Stomach (tissue), 9 donors: ENCODE measurements around the gene GTPBP2. TPM values are rescaled to one million over a fixed set of nuclear protein-coding genes. Genes with fewer than 3 reads are reported as not detected.

Source experiments
- DNase-seq, 2 donors: peaks; one replicate each; pipeline versions ENCODE4 v3.0.0 to v3.0.0-alpha.2; 2013 to 2019
- H3K27ac ChIP-seq, 5 donors: fragments of 200-600 bp in 4 of 5; sonication (generic) in 4 of 5; one replicate each; pipeline ENCODE4 v1.5.1; 2013 to 2019; ENCODE audit warnings: mild to moderate bottlenecking in 1 of 5, moderate library complexity in 1 of 5
- H3K27me3 ChIP-seq, 3 donors: fragments of 200-600 bp; sonication (generic); one replicate each; pipeline ENCODE4 v1.5.1; 2017 to 2019; ENCODE audit warnings: mixed run types in 1 of 3
- H3K36me3 ChIP-seq, 4 donors: fragments of 200-600 bp; sonication (generic); 1 replicate in 3 of 4; 2 replicates in 1 of 4; pipeline ENCODE4 v1.5.1; 2016 to 2019
- H3K4me1 ChIP-seq, 4 donors: fragments of 200-600 bp; sonication (generic); one replicate each; pipeline ENCODE4 v1.5.1; 2016 to 2019
- H3K4me3 ChIP-seq, 4 donors: fragments of 200-600 bp; sonication (generic) in 3 of 4; one replicate each; pipeline ENCODE4 v1.5.1; 2016 to 2019; ENCODE audit warnings: mild to moderate bottlenecking in 1 of 4
- H3K9me3 ChIP-seq, 4 donors: fragments of 200-600 bp; sonication (generic); one replicate each; pipeline ENCODE4 v1.5.1; 2016 to 2019
- CTCF ChIP-seq, 7 experiments: fragments of 450-650 bp in 4 of 7; fragments of 200-600 bp in 3 of 7; sonication (generic) in 3 of 7; IDR thresholded peaks; one replicate each; pipeline ENCODE4 v1.5.1; 2016 to 2019; ENCODE audit warnings: antibody characterized with exemption in 7 of 7, control low read depth in 2 of 7, mild to moderate bottlenecking in 1 of 7
- EP300 ChIP-seq: sonication (generic); formaldehyde crosslinking; IDR thresholded peaks from one replicate; pipeline ENCODE4 v1.6.1; 2017; ENCODE audit warnings: antibody characterized with exemption
- POLR2A ChIP-seq, 4 donors: fragments of 450-650 bp; IDR thresholded peaks; one replicate each; pipeline ENCODE4 v1.6.1; 2016; ENCODE audit warnings: antibody characterized with exemption in 4 of 4, control low read depth in 2 of 4, mild to moderate bottlenecking in 1 of 4, moderate library complexity in 1 of 4
- POLR2AphosphoS5 ChIP-seq, 3 donors: sonication (generic); formaldehyde crosslinking; IDR thresholded peaks; one replicate each; pipeline ENCODE4 v1.6.1; 2016; ENCODE audit warnings: antibody characterized with exemption in 3 of 3
- WGBS, 5 donors: extraction: QIAGEN DNeasy Blood & Tissue Kit in 3 of 5; methylation state at CpG; one replicate each; pipeline versions ENCODE4 v1.1.5 to v1.1.7; 2013 to 2018; 5-methylcytosine and 5-hydroxymethylcytosine counted together
- intact Hi-C: fragments of 100-400 bp; cut with DNase I; formaldehyde crosslinking; loops from one replicate; pipeline ENCODE4 v1.15.1; 2023; ENCODE audit warnings: low total_unique reads
- polyA plus RNA-seq, 3 donors: library from polyadenylated mRNA; stranded (reverse); fragments of 200-250 nt; gene quantifications; one replicate each; pipeline ENCODE4 v1.2.3, GENCODE V29; 2013
- total RNA-seq, 5 donors: library from RNA; depleted of rRNA; stranded (reverse); fragments of >200 nt; gene quantifications; one replicate each; pipeline versions ENCODE4 v1.1.0 to v1.2.3, GENCODE V29; 2014 to 2016
- donor health status: healthy with polysubstance abuse.
- donor health status: Bipolar disorder and iron deficiency.
- donor health status: healthy.

Gene GTPBP2
- total and polyA plus RNA-seq, 8 donors = 26.3 to 83.8 (median 45.4) TPM

- no peaks in the 10 kb centered on the region for H3K9me3 ChIP-seq
- peak overlapping the region; percentile 4 to 74 (median 53) for H3K27ac ChIP-seq
- intact Hi-C loops = no loop called here
- H3K36me3 ChIP-seq = peaks cover 42 to 61% (median 60%) of the 10 kb centered on the region in 4 donors
- no peak for TF ChIP-seq POLR2AphosphoS5 (IDR thresholded peaks at IDR 0.05)
- TF ChIP-seq CTCF (IDR thresholded peaks at IDR 0.05) = no peak
- no peak for TF ChIP-seq POLR2A (IDR thresholded peaks at IDR 0.05)
- TF ChIP-seq EP300 = no peak
- H3K4me1 ChIP-seq = peaks cover 42 to 69% (median 56%) of the 10 kb centered on the region in 4 donors
- 90 to 95% (median 93%) methylated on average over 7 to 8 of the region's 8 CpGs for WGBS, 5 donors
- DNase-seq = no peak
- no peaks in the 10 kb centered on the region for H3K27me3 ChIP-seq
- H3K4me3 ChIP-seq = no peak overlapping the region
These were observed 42.1 kb upstream of the GTPBP2 start for GRCh38 chr6:43671011-43671800.

DNA sequence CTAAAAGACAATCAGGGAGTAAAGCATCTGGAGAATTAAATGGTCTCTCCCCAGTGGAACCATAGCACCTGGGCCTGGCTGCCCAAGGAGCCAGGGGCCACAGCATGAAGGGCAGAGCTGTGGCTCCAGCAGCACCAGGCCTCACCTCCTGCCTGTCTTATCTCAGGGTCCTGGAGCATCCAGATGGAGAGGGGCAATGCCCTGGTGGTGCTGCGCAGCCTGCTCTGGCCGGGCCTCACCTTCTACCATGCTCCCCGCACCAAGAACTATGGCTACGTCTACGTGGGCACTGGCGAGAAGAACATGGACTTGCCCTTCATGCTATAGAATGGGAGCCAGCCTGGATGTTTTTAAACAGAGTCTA lies 41.5 kb upstream of the GTPBP2 start:
- Histone ChIP-seq H3K4me3 (no peak overlapping the region), H3K27ac (peak overlapping the region in 3 of 5 donors; percentile 10 to 74 (median 40)), H3K9me3 (no peaks in the 10 kb centered on the region), H3K36me3 (peaks cover 36 to 55% (median 54%) of the 10 kb centered on the region in 4 donors), H3K4me1 (peaks cover 42 to 69% (median 56%) of the 10 kb centered on the region in 4 donors), H3K27me3 (no peaks in the 10 kb centered on the region)
- WGBS, 5 donors = 95 to 98% (median 97%) methylated on average over 5 to 6 of the region's 6 CpGs
- intact Hi-C loops = no loop called here
- DNase-seq = no peak
- TF ChIP-seq CTCF (IDR thresholded peaks at IDR 0.05) (no peak), POLR2A (IDR thresholded peaks at IDR 0.05) (no peak), POLR2AphosphoS5 (IDR thresholded peaks at IDR 0.05) (no peak)

DNA sequence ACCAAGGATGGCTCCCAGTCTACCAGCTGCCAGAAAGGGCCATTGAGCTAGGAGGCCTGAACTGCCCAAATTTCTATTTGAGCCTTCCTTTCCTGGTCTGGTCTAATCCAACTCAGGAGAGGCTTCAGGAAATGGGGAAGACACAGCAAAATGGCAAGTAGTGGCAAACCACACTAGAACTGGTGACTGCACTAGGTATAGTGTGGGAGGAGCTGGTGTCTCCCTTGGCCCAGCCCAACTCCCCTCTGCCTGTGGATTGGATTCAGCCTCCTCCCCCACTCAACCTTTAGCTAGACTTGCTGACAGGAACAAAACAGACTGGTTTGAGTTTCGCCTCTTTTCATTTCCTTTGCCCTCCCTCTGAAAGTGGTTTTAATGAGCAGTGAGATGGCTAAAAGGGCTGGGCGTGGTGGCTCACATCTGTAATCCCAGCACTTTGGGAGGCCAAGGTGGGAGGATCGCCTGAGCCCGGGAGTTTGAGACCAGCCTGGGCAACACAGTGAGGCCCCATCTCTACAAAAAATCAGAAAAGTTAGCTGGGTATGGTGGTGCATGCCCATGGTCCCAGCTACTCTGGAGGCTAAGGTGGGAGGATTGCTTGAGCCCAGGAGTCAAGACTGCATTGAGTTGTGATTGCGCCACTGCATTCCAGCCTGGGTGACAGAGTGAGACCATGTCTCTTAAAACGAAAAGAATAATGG lies 41.0 kb upstream of the GTPBP2 start:
- H3K4me1 ChIP-seq = peaks cover 42 to 69% (median 56%) of the 10 kb centered on the region in 4 donors
- no peaks in the 10 kb centered on the region for H3K27me3 ChIP-seq
- TF ChIP-seq POLR2A (IDR thresholded peaks at IDR 0.05) = no peak
- no peak for TF ChIP-seq CTCF (IDR thresholded peaks at IDR 0.05)
- no peak for TF ChIP-seq EP300
- no peak for TF ChIP-seq POLR2AphosphoS5 (IDR thresholded peaks at IDR 0.05)
- H3K36me3 ChIP-seq = peaks cover 30 to 50% (median 49%) of the 10 kb centered on the region in 4 donors
- no peak overlapping the region for H3K4me3 ChIP-seq
- peak overlapping the region; percentile 11 to 74 (median 53) for H3K27ac ChIP-seq
- peak in 1 of 2 donors; percentile 86 for DNase-seq
- H3K9me3 ChIP-seq = no peaks in the 10 kb centered on the region
- WGBS, 5 donors = 75 to 85% (median 84%) methylated on average over 6 of the region's 6 CpGs
- intact Hi-C loops = loop anchor here (5.0 to 10.0 kb wide), 2 partner anchors 95 to 407 kb away; no protein-coding TSS in a partner anchor

- peaks cover 25 to 42% (median 41%) of the 10 kb centered on the region in 4 donors for H3K36me3 ChIP-seq
- WGBS, 5 donors = 33 to 64% (median 46%) methylated on average over 12 to 15 of the region's 15 CpGs
- H3K27ac ChIP-seq = peak overlapping the region; percentile 11 to 74 (median 53)
- no peak overlapping the region for H3K4me3 ChIP-seq
- H3K9me3 ChIP-seq = no peaks in the 10 kb centered on the region
- intact Hi-C loops = loop anchor here (5.0 to 10.0 kb wide), 2 partner anchors 96 to 408 kb away; no protein-coding TSS in a partner anchor
- peaks cover 42 to 69% (median 56%) of the 10 kb centered on the region in 4 donors for H3K4me1 ChIP-seq
- no peaks in the 10 kb centered on the region for H3K27me3 ChIP-seq
- TF ChIP-seq EP300 (no peak), POLR2A (IDR thresholded peaks at IDR 0.05) (no peak), CTCF (IDR thresholded peaks at IDR 0.05) (no peak), POLR2AphosphoS5 (IDR thresholded peaks at IDR 0.05) (no peak)
- peak; percentile 47 to 78 for DNase-seq
These were observed 40.2 kb upstream of the GTPBP2 start for GRCh38 chr6:43669050-43669921.
